Measurements from ENCODE around the gene PLIN1. TPM values are rescaled to one million over a fixed set of nuclear protein-coding genes. Genes with fewer than 3 reads are reported as not detected.

The PLIN1 gene
- total RNA-seq, 1 experiment from 2014 or later: 0.09 TPM

GRCh38 chr15:89671687-89672086 is 7.5 kb downstream of the PLIN1 start:
- DNase-seq: no peak
- no peak overlapping the region for H4K5ac ChIP-seq (ENCODE audit: insufficient read length, low read depth, low read length)
- no peak overlapping the region for H3K4ac ChIP-seq (ENCODE audit: low read depth, low read length)
- Mint-ChIP-seq H3K27me3 (ENCODE audit: low read depth) (peaks cover 25% of the 10 kb centered on the region), H3K4me3 (no peak overlapping the region), H3K27ac (no peak overlapping the region; a peak in 1 of 7 replicates), H3K36me3 (ENCODE audit: insufficient read depth in 1 of 3, low read depth in 3 of 3) (no peaks in the 10 kb centered on the region; a peak in 1 of 7 replicates), H3K4me1 (peaks cover 4 to 8% of the 10 kb centered on the region in 2 experiments; a peak in 3 of 4 replicates), H3K9me3 (no peaks in the 10 kb centered on the region)
- no peak overlapping the region for H2AK5ac ChIP-seq (ENCODE audit: insufficient read length, low read length)
- no peaks in the 10 kb centered on the region for H3K23me2 ChIP-seq (ENCODE audit: insufficient read length, low read depth, low read length, poor library complexity, severe bottlenecking)
- no peaks in the 10 kb centered on the region for H3K79me1 ChIP-seq (ENCODE audit: insufficient read depth, low read depth, low read length, poor library complexity, severe bottlenecking)
- no peak overlapping the region for H3T11ph ChIP-seq (ENCODE audit: low read length)
- H3K27me3 ChIP-seq (ENCODE audit: insufficient read depth, low read length): no peaks in the 10 kb centered on the region
- TF ChIP-seq CTCF (conservative IDR thresholded peaks at IDR 0.05): no peak
- no peak overlapping the region for H3K4me2 ChIP-seq (ENCODE audit: insufficient read depth, insufficient read length, low read length)
- no peaks in the 10 kb centered on the region for H3K4me1 ChIP-seq (ENCODE audit: insufficient read depth, low read length)
- H2BK20ac ChIP-seq (ENCODE audit: low read depth, low read length, poor library complexity, severe bottlenecking): no peak overlapping the region
- no peak overlapping the region for H3K18ac ChIP-seq (ENCODE audit: insufficient read length, low read depth, low read length)
- no peak overlapping the region for H2BK5ac ChIP-seq (ENCODE audit: insufficient read length, low read length)
- H4K91ac ChIP-seq (ENCODE audit: insufficient read length, low read depth, low read length): no peak overlapping the region
- no peak overlapping the region for H2BK15ac ChIP-seq (ENCODE audit: low read depth, low read length)
- H4K20me1 ChIP-seq (ENCODE audit: control insufficient read depth, insufficient read depth, insufficient read length): no peaks in the 10 kb centered on the region
- H3K79me2 ChIP-seq (ENCODE audit: insufficient read depth, low read length): no peaks in the 10 kb centered on the region
- H3K9me3 ChIP-seq (ENCODE audit: control insufficient read depth, low read depth, low read length): no peaks in the 10 kb centered on the region
- no peak overlapping the region for H3K9ac ChIP-seq (ENCODE audit: extremely low read depth, insufficient read length, low read length)
- H2BK120ac ChIP-seq (ENCODE audit: low read depth, low read length, poor library complexity, severe bottlenecking): no peak overlapping the region
- no CpG with 5 or more reads among the region's 4 CpGs for WGBS (ENCODE audit: extremely low coverage, insufficient read length, low lambda C conversion rate)
- no peak overlapping the region for H3K56ac ChIP-seq (ENCODE audit: insufficient read length, low read depth, low read length)
- no peak overlapping the region for H3K14ac ChIP-seq (ENCODE audit: insufficient read depth, low read length)
- H3K27ac ChIP-seq (ENCODE audit: insufficient read length, low read depth, low read length): no peak overlapping the region
- no peak overlapping the region for H4K8ac ChIP-seq (replicated peaks; ENCODE audit: insufficient read length, low read depth, low read length)
- no peak overlapping the region for H2BK12ac ChIP-seq (ENCODE audit: insufficient read length, low read depth, low read length)
- no peak overlapping the region for H3K23ac ChIP-seq (ENCODE audit: insufficient read length, low read depth, low read length)
- no peak overlapping the region for H2AFZ ChIP-seq (ENCODE audit: low read length)
